ENCODE data around the gene ABCC11. TPM values are rescaled to one million over a fixed set of nuclear protein-coding genes. Genes with fewer than 3 reads are reported as not detected.

The ABCC11 gene
- total and polyA plus RNA-seq, 2 of the 13 experiments (the other 11 are each of a cell fraction or from before 2014, with no cell fraction given): 1.0 to 1.4 TPM

GRCh38 chr16:48188449-48189102, 58.8 kb downstream of the ABCC11 start (continued):
- TF ChIP-seq NONO (IDR thresholded peaks at IDR 0.05) (no peak), NONO (CRISPR knock-in tag; conservative IDR thresholded peaks at IDR 0.05) (0 out of 2 replicates have a peak, but pooled peaks have one; percentile 34), ZNF446 (CRISPR knock-in tag; IDR thresholded peaks at IDR 0.05) (no peak; the same call in 1 of the 2 replicates), ERF (CRISPR knock-in tag; IDR thresholded peaks at IDR 0.05) (peak; percentile 53; the same call in 1 of the 2 replicates), ZNF839 (CRISPR knock-in tag; IDR thresholded peaks at IDR 0.05; ENCODE audit: borderline replicate concordance) (no peak), ADNP (CRISPR knock-in tag; IDR thresholded peaks at IDR 0.05) (no peak), ZNF234 (CRISPR knock-in tag; conservative IDR thresholded peaks at IDR 0.05) (no peak), ZMYM3 (CRISPR knock-in tag; IDR thresholded peaks at IDR 0.05) (peak; percentile 66; the same call in 1 of the 2 replicates), LBX2 (CRISPR knock-in tag; IDR thresholded peaks at IDR 0.05; ENCODE audit: borderline replicate concordance) (no peak), MTF1 (CRISPR knock-in tag; IDR thresholded peaks at IDR 0.05) (no peak), ZNF691 (CRISPR knock-in tag; IDR thresholded peaks at IDR 0.05; ENCODE audit: borderline replicate concordance, low read depth) (no peak), ZNF768 (CRISPR knock-in tag; IDR thresholded peaks at IDR 0.05) (no peak), CAMTA2 (CRISPR knock-in tag; IDR thresholded peaks at IDR 0.05; ENCODE audit: borderline replicate concordance) (no peak), ELF1 (CRISPR knock-in tag; IDR thresholded peaks at IDR 0.05) (peak; percentile 60; the same call in 1 of the 2 replicates), RXRA (CRISPR knock-in tag; IDR thresholded peaks at IDR 0.05) (peak; percentile 78; the same call in 1 of the 2 replicates), ZNF331 (CRISPR knock-in tag; IDR thresholded peaks at IDR 0.05) (peak; percentile 76), HDAC6 (IDR thresholded peaks at IDR 0.05; ENCODE audit: low read depth, low read length) (no peak), FOXJ3 (CRISPR knock-in tag; IDR thresholded peaks at IDR 0.05; ENCODE audit: borderline replicate concordance) (peak; percentile 66; the same call in 1 of the 2 replicates), TFDP2 (CRISPR knock-in tag; IDR thresholded peaks at IDR 0.05) (0 out of 2 replicates have a peak, but pooled peaks have one; percentile 30), ZFP62 (CRISPR knock-in tag; IDR thresholded peaks at IDR 0.05) (no peak), KDM1A (CRISPR knock-in tag; IDR thresholded peaks at IDR 0.05) (0 out of 2 replicates have a peak, but pooled peaks have one; percentile 34), TRIM24 (CRISPR knock-in tag; IDR thresholded peaks at IDR 0.05) (peak; percentile 92), SIN3A (IDR thresholded peaks at IDR 0.05; ENCODE audit: borderline replicate concordance, low read depth, low read length) (no peak), CCDC6 (CRISPR knock-in tag; IDR thresholded peaks at IDR 0.05) (no peak), FOSL2 (CRISPR knock-in tag; IDR thresholded peaks at IDR 0.05) (peak; percentile 68), SAP130 (CRISPR knock-in tag; IDR thresholded peaks at IDR 0.05; ENCODE audit: low read depth) (peak; percentile 55), EEA1 (CRISPR knock-in tag; IDR thresholded peaks at IDR 0.05; ENCODE audit: borderline replicate concordance) (no peak), ZBTB38 (CRISPR knock-in tag; IDR thresholded peaks at IDR 0.05) (no peak), ZNF337 (CRISPR knock-in tag; IDR thresholded peaks at IDR 0.05; ENCODE audit: borderline replicate concordance, low read depth) (0 out of 2 replicates have a peak, but pooled peaks have one; percentile 57), HHEX (CRISPR knock-in tag; IDR thresholded peaks at IDR 0.05) (no peak), EED (CRISPR knock-in tag; IDR thresholded peaks at IDR 0.05) (no peak)

Measured in HepG2 (cell line).